ENCODE measurements around the gene COMP. TPM values are rescaled to one million over a fixed set of nuclear protein-coding genes. Genes with fewer than 3 reads are reported as not detected.

Gene COMP
- total and polyA plus RNA-seq, 10 of the 15 experiments (the other 5 are each of a cell fraction or from before 2014, with no cell fraction given), result 0.17 TPM; not detected in 9

- TF ChIP-seq RELB (IDR thresholded peaks at IDR 0.05; ENCODE audit: low read depth) (no peak), ZZZ3 (IDR thresholded peaks at IDR 0.05; ENCODE audit: control insufficient read depth, insufficient read length, low read depth) (no peak), CHD2 (IDR thresholded peaks at IDR 0.05; ENCODE audit: borderline replicate concordance, low read depth, low read length) (no peak), HDGF (IDR thresholded peaks at IDR 0.05) (no peak), NBN (IDR thresholded peaks at IDR 0.05) (no peak), MTA3 (IDR thresholded peaks at IDR 0.05; ENCODE audit: borderline replicate concordance, low read length) (no peak), CBX5 (IDR thresholded peaks at IDR 0.05; ENCODE audit: low read depth) (no peak), BHLHE40 (IDR thresholded peaks at IDR 0.05; ENCODE audit: borderline replicate concordance in 1 of 2, low read depth in 2 of 2, low read length in 1 of 2) (no peak), NR2C1 (IDR thresholded peaks at IDR 0.05) (no peak), BCLAF1 (IDR thresholded peaks at IDR 0.05) (no peak)
Observed at GRCh38 chr19:18800079-18800478, 9.0 kb upstream of the COMP start (continued).

Measured in GM12878 (cell line).